ENCODE measurements around the gene BCR.

The BCR gene

DNA sequence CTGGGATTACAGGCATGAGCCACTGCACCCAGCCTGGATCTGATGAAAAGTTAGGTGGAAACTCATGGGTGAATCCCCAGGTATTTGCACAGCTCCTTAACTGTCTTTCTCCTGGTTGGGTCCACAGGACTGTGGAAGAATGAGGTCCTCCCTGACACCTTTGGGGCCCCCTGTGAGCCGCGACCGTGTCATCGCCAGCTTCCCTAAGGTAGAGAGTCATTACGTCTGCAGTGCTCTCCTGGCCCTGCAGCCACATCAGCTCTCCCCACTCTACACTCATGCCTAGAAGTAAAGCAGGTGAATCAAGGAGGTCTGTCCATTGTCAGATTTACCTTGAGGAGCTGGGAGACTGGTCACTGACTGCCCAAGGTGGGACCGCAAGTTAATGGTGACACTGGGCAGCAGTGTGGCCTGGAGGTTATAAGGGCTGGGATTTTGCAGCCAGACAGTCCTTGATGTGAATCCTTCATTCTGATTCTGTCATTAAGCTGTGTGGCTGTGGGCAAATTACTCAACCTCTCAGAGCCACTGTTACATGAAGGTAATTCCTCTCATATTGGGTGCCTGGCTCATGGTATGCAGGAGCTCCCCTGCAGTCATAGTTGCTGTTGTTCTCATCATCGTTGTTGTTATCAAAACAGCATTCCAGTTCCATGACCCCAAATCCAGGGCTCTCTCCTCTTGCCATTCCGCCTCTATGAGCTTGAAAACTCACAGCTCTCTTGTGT lies 33.7 kb upstream of the BCR start:
- no peak overlapping the region for H3K4me3 ChIP-seq (replicated peaks; ENCODE audit: insufficient read depth, low read length)
- no peak overlapping the region for H3K27ac ChIP-seq (replicated peaks)
- TF ChIP-seq GABPA (IDR thresholded peaks at IDR 0.05; ENCODE audit: low read depth) = no peak
- no peak for TF ChIP-seq CTCF (IDR thresholded peaks at IDR 0.05; ENCODE audit: insufficient read depth, low read length)
- TF ChIP-seq POLR2AphosphoS5 (IDR thresholded peaks at IDR 0.05; ENCODE audit: low read depth) = no peak
- no peak for TF ChIP-seq REST (IDR thresholded peaks at IDR 0.05; ENCODE audit: insufficient replicate concordance, low read depth)
- no peak for TF ChIP-seq SPI1 (IDR thresholded peaks at IDR 0.05; ENCODE audit: borderline replicate concordance, low read depth)
- DNase-seq (ENCODE audit: low read depth in 1 of 2, low spot score in 1 of 2) = no peak
- no peaks in the 10 kb centered on the region for H3K27me3 ChIP-seq (ENCODE audit: insufficient read depth, poor library complexity, severe bottlenecking)

DNA sequence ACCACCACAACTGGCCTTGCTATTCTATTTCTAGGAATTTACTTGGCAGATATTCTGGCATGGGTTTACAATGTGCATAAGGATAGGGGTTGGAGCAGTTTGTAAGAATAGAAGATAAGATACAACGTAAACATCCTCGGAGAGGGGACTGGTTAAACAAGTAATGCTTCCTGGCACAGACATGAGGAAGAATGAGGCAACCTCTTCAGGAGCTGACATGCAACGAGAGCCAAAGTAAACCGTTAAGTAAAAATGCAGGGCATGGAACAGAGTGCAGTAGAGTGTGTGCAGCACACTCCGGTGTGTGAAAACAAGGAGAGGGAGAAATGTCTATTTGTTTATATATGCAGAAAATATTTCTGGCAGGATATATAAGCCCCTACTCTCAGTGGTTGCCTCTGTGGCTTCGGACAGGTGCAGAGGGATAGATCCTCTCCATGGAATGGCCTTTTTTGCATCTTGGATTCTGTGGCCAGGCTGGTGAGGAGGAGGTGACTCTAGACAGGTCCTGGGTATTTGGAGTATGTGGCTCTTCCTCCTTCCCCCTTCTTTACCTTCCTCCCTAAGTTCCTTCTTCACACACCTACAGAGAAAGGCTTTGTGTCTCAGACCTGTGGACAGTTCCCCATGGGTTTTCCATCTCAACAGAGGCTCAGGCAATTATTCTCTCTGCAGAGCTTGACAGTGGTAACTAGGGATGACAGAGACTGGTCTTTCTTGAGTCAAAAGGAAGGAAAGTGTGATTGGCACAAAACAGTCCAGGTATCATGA lies 32.5 kb upstream of the BCR start:
- no peak overlapping the region for H3K4me3 ChIP-seq (replicated peaks; ENCODE audit: insufficient read depth, low read length)
- 0 out of 2 replicates have a peak overlapping the region, but pooled peaks have one; percentile 2 for H3K27ac ChIP-seq (replicated peaks)
- no peak for TF ChIP-seq SPI1 (IDR thresholded peaks at IDR 0.05; ENCODE audit: borderline replicate concordance, low read depth)
- no peak for TF ChIP-seq GABPA (IDR thresholded peaks at IDR 0.05; ENCODE audit: low read depth)
- TF ChIP-seq CTCF (IDR thresholded peaks at IDR 0.05; ENCODE audit: insufficient read depth, low read length) = no peak
- TF ChIP-seq POLR2AphosphoS5 (IDR thresholded peaks at IDR 0.05; ENCODE audit: low read depth) = no peak
- no peak for TF ChIP-seq REST (IDR thresholded peaks at IDR 0.05; ENCODE audit: insufficient replicate concordance, low read depth)
- DNase-seq (ENCODE audit: low read depth in 1 of 2, low spot score in 1 of 2) = no peak
- H3K27me3 ChIP-seq (ENCODE audit: insufficient read depth, poor library complexity, severe bottlenecking) = no peaks in the 10 kb centered on the region

GRCh38 chr22:23149743-23150238 lies 30.5 kb upstream of the BCR start:
- no peak for TF ChIP-seq GABPA (IDR thresholded peaks at IDR 0.05; ENCODE audit: low read depth)
- TF ChIP-seq CTCF (IDR thresholded peaks at IDR 0.05; ENCODE audit: insufficient read depth, low read length) = no peak
- no peak for TF ChIP-seq REST (IDR thresholded peaks at IDR 0.05; ENCODE audit: insufficient replicate concordance, low read depth)
- TF ChIP-seq SPI1 (IDR thresholded peaks at IDR 0.05; ENCODE audit: borderline replicate concordance, low read depth) = no peak
- TF ChIP-seq POLR2AphosphoS5 (IDR thresholded peaks at IDR 0.05; ENCODE audit: low read depth) = no peak
- no peak for DNase-seq (ENCODE audit: low read depth in 1 of 2, low spot score in 1 of 2)
- Histone ChIP-seq H3K27me3 (ENCODE audit: insufficient read depth, poor library complexity, severe bottlenecking) (no peaks in the 10 kb centered on the region), H3K4me3 (replicated peaks; ENCODE audit: insufficient read depth, low read length) (no peak overlapping the region), H3K27ac (replicated peaks) (no peak overlapping the region)
